GM18868 (cell line): ENCODE data around the gene MYL11.
"Not testable (repeated sequence)": the region's sequence is repeated elsewhere in the genome, so short reads cannot be mapped to it uniquely, and the experiment has no call there.

Experiments
- ATAC-seq: cut with Tn5 transposase; IDR thresholded peaks from one replicate; pipeline ENCODE4 v1.9.1; 2021; ENCODE audit warnings: mild to moderate bottlenecking, moderate library complexity; ENCODE audit not compliant: unreplicated experiment

The MYL11 gene

DNA sequence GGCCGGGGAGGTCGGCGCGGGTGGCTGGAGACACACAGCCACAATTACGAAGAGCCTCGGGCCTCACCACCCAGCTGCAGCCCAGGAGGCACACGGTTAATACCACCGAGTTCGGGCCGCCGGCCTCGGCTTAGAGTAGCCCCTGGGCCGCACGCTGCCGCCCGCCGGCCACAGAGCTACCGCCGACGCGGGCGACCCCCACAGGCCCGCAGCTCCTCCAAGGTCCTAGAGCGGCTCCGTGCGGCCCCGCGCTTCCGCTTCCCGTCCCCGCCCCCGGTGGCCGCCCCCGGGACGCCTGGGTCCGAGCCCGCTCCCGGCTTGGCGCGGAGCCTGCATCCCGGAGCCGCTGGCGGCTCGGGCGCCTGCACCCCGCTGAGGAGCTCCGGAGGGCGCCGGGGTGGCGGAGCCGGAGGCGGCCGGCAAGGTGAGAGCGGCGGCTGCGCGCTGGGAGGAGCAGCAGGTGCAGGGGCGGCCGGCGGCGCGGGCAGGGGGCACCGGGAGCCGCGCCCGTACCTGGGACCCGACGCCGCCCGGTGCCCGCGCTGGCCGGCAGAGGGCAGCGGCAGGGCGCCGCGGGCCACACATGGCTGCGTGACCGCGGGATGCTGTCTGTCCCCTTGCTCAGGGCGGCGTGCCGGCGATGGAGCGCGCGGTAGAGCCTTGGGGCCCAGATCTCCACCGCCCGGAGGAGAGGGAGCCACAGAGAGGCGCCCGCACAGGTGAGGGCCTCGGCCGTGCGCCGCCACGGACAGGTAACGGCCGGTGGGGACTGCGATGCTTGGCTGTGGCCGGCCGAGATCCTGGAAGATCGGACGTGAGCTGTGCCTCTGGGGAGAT, 20.8 kb downstream of the MYL11 start, which contains the start of gene ZNF48:
TSS of gene ZNF48 (plus strand) at position 266 of the 837 bp plus-strand sequence. CDS start at position 641, 375 bp downstream.
- peak; percentile 58 for ATAC-seq

DNA sequence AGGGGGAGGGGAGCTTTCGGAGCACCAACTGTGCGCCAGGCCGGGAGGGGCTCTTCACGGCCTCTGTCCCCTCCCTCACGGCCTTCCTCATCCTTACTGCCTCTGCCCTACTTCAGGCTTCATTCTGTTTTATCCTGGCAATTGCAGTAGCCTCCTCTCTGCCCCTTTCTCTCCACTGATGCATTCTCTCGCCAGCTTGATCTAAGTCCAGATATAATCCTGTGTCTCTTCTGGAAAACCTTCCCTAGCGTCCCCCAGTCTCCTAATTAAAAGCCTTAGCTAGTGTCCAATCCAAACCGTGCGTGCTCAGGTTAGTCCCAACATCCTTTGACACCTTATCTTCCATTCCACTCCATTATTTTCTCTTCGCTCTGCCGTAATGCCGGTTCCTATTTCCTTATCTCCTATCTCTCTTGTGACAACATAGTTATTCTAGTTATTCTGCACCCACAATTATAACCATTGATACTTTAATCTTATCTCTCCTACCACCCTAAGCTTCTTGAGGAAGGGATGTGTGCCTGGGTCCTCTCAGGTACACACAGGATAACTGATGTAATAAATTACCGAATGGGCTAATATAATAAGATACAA, 21.5 kb downstream of the MYL11 start:
- ATAC-seq, result no peak

- ATAC-seq, result not testable (repeated sequence)
Observed at GRCh38 chr16:30396627-30397026, 22.0 kb downstream of the MYL11 start.

DNA sequence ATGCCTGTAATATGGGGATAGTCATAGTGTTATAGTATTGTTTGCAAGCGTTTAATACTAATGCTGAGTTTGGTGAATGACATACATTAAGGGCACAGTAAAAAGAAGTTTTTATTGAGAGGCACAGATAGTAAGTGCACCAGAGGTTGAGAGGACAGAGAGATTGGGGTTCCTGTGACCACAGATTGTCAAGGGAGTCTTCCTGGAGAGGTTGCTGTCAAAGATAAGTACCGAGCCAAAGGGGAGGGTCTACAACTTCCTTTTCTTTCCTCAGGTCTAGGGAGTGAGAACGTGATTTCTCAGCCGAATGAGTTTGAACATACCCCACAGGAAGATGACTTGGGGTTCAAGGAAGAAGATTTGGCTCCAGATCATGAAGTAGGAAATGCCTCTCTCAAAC, 22.5 kb downstream of the MYL11 start:
- ATAC-seq, result no peak

DNA sequence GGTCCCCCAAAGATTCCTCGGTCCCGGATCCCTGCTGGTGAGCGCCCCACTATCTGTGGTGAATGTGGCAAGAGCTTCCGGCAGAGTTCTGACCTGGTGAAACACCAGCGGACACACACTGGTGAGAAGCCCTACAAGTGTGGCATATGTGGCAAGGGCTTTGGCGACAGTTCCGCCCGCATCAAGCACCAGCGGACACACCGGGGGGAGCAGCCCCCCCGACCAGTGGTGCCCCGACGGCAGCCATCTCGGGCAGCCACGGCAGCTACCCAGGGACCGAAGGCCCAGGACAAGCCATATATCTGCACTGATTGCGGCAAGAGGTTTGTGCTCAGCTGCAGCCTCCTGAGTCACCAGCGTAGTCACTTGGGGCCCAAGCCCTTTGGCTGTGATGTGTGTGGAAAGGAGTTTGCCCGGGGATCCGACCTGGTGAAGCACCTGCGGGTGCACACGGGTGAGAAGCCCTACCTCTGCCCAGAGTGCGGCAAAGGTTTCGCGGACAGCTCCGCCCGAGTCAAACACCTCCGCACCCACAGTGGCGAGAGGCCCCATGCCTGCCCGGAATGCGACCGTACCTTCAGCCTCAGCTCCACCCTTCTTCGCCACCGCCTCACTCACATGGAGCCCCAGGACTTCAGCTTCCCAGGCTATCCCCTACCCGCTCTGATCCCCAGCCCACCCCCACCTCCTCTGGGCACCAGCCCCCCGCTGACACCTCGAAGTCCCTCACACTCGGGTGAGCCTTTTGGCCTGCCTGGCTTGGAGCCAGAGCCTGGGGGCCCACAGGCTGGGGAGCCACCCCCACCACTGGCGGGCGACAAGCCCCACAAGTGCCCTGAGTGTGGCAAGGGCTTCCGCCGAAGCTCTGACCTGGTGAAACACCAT, 23.4 kb downstream of the MYL11 start:
- ATAC-seq, result no peak

GRCh38 chr16:30398661-30399434, 24.2 kb downstream of the MYL11 start:
- no peak for ATAC-seq

DNA sequence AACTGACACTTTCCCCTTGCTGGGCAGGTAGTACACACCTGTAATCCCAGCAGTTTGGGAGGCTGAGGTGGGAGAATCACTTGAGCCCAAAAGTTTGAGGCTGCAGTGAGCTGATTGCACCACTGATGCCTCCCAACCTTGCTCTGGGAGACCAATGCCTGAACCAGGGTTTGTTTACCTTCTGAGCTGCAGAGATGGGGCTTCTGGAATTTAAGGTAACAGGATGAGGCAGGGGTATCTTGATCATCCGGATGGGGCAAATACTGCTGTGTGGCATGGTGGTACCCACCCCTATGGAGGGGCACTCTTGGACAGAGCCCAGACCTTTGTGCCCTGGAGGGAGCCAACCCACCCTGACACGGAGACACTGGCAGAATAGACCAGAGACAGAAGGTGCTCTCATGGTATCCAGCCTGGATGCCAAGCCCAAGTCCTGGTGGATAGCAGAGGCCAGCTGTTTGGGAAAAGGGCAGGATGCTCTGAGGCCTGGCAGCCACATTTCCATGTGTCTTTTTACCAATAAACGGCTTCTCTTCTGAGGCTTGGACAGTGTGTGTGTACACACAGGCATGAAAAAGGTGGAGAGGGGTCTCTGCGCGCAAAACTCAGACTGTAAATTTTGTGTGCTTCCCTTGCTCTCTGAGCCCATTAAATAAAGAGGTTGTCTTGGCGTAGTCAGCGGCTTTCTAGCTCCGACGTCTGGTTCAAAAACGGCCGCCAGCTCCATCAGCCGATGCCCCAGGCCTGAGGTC, 25.0 kb downstream of the MYL11 start:
- no peak for ATAC-seq

DNA sequence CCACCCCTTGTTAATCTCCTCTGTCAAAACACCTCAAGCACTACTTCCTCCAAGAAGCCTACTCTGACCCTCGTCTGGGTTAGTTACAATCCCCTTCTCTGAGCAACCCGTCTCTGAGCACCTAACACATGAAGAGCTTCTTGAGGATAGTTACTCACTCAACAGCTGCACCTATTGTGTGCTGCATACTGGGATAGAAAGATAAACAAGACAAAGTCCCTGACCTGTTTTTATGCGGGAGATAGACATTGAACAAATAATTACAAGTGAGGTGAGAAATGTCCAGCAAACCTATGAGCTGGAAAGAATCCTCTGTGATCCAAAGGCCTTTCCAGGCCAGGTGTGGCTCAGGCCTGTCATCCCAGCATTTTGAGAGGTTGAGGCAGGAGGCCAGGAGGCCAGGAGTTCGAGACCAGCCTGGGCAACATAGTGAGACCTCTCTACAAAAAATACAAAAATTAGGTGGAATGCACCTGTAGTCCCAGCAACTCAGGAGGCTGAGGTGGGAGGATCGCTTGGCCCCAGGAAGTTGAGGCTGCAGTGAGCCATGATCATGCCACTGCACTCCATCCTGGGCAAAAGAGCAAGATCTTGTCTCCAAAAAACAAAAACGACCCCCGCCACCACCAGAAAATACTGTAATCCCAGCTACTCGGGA, 27.3 kb downstream of the MYL11 start:
- ATAC-seq, result no peak

DNA sequence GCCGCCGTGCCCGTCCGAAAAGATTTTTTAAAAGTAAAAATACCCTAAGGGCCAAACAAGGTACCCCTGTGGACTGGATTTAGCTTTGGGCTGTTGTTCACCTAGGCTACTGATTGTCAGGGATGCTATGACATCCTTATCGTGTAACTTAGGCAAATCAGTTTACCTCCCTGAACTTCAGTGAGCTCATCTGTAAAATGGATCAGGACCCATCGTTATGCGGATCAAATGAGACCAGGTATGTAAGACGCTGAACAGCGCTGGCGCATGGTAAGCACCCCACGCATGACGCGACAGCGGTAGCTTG, 32.1 kb downstream of the MYL11 start:
- ATAC-seq, result no peak

DNA sequence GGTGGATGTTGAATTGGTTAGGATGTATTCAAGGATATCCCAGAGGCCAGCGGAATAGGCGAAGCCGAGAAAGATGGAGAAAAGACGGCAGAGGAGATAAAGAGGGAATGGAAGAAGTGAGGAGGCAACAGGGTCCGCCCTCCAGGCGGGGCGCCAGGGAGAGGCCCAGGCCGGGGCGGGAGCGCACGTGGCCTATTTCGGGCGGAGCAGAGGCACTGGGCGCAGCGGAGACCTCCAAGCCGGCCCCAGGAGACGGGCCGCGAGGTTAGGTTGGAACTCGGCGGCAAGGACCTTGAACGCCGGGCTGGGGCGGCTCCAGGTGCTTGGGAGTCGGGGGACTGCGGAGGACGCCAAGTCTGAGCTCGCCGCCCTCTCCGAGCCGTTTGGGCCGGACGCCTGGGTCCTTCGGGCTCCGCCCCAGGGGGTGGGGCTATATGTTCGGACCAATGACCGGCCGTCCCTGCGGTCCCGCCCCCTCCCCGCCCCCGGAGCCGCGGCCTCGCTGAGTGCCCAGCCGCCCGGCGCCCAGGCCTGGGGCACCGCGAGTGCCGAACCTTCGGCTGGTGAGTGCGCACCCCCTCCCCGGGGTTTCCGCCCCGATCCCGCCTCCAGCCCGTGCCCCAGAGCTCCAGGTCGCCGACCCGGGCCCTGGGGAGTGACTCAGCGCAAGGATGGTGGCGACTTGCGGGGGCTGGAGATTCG, 32.7 kb downstream of the MYL11 start, which contains the start of gene ZNF771:
TSS of gene ZNF771 (plus strand) at position 505 of the 702 bp plus-strand sequence. CDS start 448 bp downstream, outside the sequence.
- peak; percentile 79 for ATAC-seq

- ATAC-seq, result no peak
Observed at GRCh38 chr16:30407804-30408534, 33.4 kb downstream of the MYL11 start.

DNA sequence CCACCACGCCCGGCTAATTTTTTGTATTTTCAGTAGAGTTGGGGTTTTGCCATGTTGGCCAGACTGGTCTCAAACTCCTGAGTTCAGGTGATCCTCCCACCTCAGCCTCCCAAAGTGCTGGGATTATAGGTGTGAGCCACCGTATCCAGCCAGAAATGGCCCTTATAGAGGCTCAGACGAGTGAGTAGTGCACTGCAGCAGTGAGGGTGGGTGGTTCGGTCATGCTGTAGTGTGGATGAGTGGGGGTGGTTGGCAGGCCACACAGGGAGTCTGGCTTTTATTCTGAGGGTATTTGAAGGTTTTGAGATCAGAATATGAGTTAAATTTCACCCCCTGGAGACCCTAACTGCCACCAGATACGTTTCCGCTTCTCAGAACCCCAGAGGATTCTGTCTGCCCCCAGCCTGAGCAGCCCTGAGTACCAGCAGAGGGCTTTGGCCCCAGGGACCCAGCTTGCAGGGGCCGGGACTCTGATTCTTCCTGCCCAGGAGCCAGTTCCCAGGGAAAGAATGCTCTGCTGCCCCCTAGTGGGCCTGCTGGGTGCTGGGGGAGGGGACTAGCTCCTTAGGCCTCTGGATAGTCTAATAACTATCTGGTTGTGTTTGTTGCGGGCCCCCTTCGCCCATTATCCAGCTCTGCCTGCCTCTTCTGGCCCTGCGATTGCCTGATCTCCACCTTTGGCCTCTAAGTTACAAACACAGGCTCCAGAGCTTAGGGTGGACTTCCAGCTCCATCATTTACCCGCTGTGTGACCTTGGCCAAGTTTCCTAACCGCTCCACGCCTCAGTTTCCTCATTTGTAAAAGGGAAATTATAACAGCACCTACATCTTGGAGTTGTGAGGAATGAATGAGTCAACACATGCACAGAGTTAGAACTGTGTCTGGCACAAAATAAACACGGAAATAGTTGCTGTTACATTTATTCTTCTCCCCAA, 34.8 kb downstream of the MYL11 start:
- ATAC-seq, result no peak

GRCh38 chr16:30413112-30413806, 38.7 kb downstream of the MYL11 start:
- no peak for ATAC-seq

GRCh38 chr16:30414159-30414558, 39.6 kb downstream of the MYL11 start:
- no peak for ATAC-seq

DNA sequence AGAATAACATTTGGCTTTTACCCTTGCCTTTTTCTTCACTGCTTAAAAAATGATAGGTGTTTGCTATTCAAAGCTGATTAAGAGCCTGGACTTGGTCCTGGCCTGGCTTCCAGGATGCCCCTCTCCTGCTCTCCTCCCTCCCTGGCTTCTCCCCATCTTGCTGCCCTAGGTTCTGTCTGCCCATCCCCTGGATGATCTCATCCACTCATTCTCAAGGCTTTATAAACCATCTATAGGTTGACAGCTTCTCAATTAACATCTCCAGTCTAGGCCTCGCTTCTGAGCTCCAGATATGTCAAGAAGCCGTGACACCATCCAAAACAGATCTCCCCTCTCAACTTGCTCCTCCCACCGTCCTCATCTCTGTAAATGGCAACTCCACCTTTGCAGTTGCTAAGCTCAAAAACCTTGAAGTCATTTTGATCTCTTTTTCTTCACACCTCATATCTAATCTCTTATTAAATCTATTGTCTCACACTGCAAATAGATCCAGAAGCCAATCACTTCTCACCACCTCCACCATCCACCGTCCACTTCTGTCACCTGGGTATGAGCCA, 41.5 kb downstream of the MYL11 start:
- no peak for ATAC-seq
